Measurements from ENCODE around the gene NTMT1.

Gene NTMT1

DNA sequence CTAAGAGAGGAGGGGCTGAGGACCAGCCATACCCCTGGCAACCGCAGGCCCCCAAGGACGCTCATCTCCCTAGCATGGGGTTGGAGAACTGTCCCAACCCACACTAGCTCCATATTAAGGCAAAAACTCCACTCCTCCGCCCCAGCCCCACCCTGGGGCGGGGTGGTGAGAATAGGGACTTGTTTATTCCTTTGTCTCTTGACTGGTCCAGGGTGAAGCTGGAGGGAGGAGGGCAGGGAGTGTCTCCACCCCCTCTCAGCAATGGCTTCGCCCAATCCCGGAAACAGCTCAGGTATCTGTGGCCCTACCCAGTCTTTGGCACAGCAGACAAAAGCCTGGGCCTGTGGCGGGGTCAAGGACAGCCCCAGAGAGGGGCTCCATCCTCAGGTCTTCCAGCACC, 56.4 kb downstream of the NTMT1 start:
- no peak for DNase-seq

DNA sequence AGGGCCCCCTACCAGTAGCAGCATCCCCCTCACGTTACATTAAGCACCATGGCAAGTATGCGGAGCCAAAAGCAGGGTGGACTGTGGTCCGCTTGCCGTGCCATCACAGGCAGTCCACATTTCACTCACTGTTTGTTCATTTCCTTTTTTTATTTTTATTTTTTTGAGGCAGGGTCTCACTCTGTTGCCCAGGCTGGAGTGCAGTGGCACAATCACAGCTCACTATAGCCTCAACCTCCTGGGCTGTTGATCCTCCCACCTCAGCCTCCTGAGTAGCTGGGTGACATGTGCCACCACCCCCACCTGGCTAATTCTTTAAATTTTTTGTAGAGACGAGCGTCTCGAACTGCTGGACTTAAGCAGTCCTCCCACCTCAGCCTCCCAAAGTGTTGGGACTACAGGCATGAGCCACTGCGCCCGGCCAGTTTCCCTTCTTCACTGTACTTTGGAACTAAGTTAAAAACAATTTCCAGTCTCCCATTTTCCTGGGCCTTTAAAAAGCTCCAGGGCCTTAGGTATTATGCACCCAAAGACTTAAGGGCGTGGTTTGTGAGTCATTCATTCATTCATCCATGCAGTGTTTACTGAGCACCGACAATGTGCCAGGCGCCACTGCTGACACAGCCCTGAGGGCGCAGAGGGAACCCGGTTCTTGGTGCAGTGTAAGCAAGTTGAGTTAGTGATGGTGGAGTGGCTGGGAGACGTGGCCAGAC, 59.4 kb downstream of the NTMT1 start:
- DNase-seq: no peak
